PC-9 (cell line): Measurements from ENCODE around the gene TTL. TPM values are rescaled to one million over a fixed set of nuclear protein-coding genes. Genes with fewer than 3 reads are reported as not detected.

Experiments used
- BruUV-seq: library from RNA; stranded (reverse); fragments of 400-500 nt; replicated peaks from 2 replicates; lab custom pipeline; 2021; lab: Mats Ljungman, UMichigan
- CTCF ChIA-PET: fragments of 300-600 bp; sonication (Branson Sonifier 250); formaldehyde crosslinking; loops from one replicate; lab custom pipeline; 2022; ENCODE audit warnings: antibody characterized with exemption; lab: Charles Lee
- POLR2A ChIA-PET: fragments of 300-600 bp; sonication (Branson Sonifier 250); formaldehyde crosslinking; loops from one replicate; lab custom pipeline; 2022; ENCODE audit warnings: antibody characterized with exemption; ENCODE audit not compliant: unreplicated experiment; lab: Charles Lee
- DNase-seq, 2 experiments: peaks; one replicate each; pipeline versions ENCODE4 v3.0.0 to v3.0.0-alpha.2; 2015 to 2022; ENCODE audit warnings: mixed read lengths in 1 of 2
- H2AFZ ChIP-seq: fragments of 200-600 bp; sonication (generic); 2 replicates; pipeline ENCODE4 v1.8.1; 2017; ENCODE audit warnings: antibody characterized with exemption
- H3F3A ChIP-seq: fragments of 200-600 bp; sonication (generic); 2 replicates; pipeline ENCODE4 v1.8.1; 2017; ENCODE audit warnings: antibody characterized with exemption, mild to moderate bottlenecking, low read depth; ENCODE audit not compliant: insufficient read depth
- H3K27ac ChIP-seq: fragments of 200-600 bp; sonication (generic); 2 replicates; pipeline ENCODE4 v1.6.1; 2016; ENCODE audit warnings: mixed run types
- H3K27me3 ChIP-seq: fragments of 200-600 bp; sonication (generic); 2 replicates; pipeline ENCODE4 v1.6.1; 2016; ENCODE audit warnings: low read depth, mixed run types; ENCODE audit not compliant: insufficient read depth
- H3K36me3 ChIP-seq: fragments of 200-600 bp; sonication (generic); 2 replicates; pipeline ENCODE4 v1.6.1; 2016; ENCODE audit warnings: low read depth, mixed run types
- H3K4me1 ChIP-seq: fragments of 200-600 bp; sonication (generic); replicated peaks from 2 replicates; pipeline ENCODE4 v1.6.1; 2016; ENCODE audit warnings: mixed run types; ENCODE audit not compliant: insufficient read depth
- H3K4me2 ChIP-seq: fragments of 200-600 bp; sonication (generic); 2 replicates; pipeline ENCODE4 v1.6.1; 2017; ENCODE audit warnings: mixed run types
- H3K4me3 ChIP-seq: fragments of 200-600 bp; sonication (generic); 2 replicates; pipeline ENCODE4 v1.6.1; 2016; ENCODE audit warnings: mixed run types
- H3K79me2 ChIP-seq: fragments of 200-600 bp; sonication (generic); 2 replicates; pipeline ENCODE4 v1.6.1; 2017; ENCODE audit warnings: low read depth, mixed run types
- H3K9me2 ChIP-seq: fragments of 200-600 bp; sonication (generic); 2 replicates; pipeline ENCODE4 v1.8.1; 2017; ENCODE audit warnings: mild to moderate bottlenecking; ENCODE audit not compliant: insufficient read depth
- H3K9me3 ChIP-seq: fragments of 200-600 bp; sonication (generic); 2 replicates; pipeline ENCODE4 v1.8.1; 2016; ENCODE audit warnings: low read depth; ENCODE audit not compliant: insufficient read depth
- H4K20me1 ChIP-seq: fragments of 200-600 bp; sonication (generic); 2 replicates; pipeline ENCODE4 v1.8.1; 2017; ENCODE audit not compliant: insufficient read depth
- EZH2 ChIP-seq: fragments of 200-600 bp; sonication (generic); IDR thresholded peaks from 2 replicates; pipeline ENCODE4 v1.8.0; 2017; ENCODE audit warnings: antibody characterized with exemption, low read depth
- intact Hi-C: fragments of 100-400 bp; cut with micrococcal nuclease; formaldehyde crosslinking; loops from one replicate; pipeline ENCODE4 v1.10.0; 2022; ENCODE audit not compliant: unreplicated experiment
- total RNA-seq: library from RNA; stranded (reverse); gene quantifications from 2 replicates; pipeline ENCODE4 v1.2.3, GENCODE V29; 2021
- TF ChIP-seq, protein P1 (sequence below): fragments of 200-600 bp; sonication (generic); conservative IDR thresholded peaks from 2 replicates; pipeline ENCODE4 v1.6.1; 2017; ENCODE audit warnings: mixed run types, antibody characterized with exemption, mild to moderate bottlenecking, moderate library complexity

TTL gene
- total RNA-seq, 1 experiment from 2014 or later: 25.4 TPM

DNA sequence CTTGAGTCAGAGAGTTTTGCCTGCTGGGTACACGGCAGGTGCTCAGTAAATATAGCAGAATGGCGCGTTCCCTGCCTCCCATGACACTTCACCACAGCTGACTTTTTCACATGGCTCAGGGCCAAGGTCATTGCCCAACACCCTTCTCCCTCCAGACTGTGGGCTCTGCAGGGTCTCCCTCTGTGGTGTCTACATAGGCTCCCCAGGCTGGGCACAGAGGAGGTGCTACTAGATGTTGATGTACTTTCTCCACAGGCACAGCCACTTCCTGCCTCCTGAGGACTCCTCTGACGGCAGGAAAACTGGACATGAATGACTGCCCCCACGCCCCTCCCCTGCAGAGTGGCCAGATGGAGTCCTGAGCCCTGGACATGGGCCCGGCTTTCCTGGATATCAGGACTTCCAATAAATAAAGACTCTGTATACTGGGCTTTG is 106.7 kb downstream of the TTL start:
- Histone ChIP-seq H3K4me1 (peaks cover 23% of the 10 kb centered on the region), H3K4me3 (no peak overlapping the region), H3K36me3 (no peaks in the 10 kb centered on the region), H3K27me3 (no peaks in the 10 kb centered on the region), H3F3A (peaks cover 40% of the 10 kb centered on the region), H4K20me1 (no peaks in the 10 kb centered on the region), H3K4me2 (no peak overlapping the region), H3K9me3 (no peaks in the 10 kb centered on the region), H2AFZ (no peak overlapping the region), H3K79me2 (peaks cover 13% of the 10 kb centered on the region), H3K9me2 (no peaks in the 10 kb centered on the region), H3K27ac (no peak overlapping the region)
- DNase-seq: no peak
- ChIA-PET CTCF (no interaction called here), POLR2A (no interaction called here)
- intact Hi-C loops: no loop called here
- TF ChIP-seq, protein P1, sequence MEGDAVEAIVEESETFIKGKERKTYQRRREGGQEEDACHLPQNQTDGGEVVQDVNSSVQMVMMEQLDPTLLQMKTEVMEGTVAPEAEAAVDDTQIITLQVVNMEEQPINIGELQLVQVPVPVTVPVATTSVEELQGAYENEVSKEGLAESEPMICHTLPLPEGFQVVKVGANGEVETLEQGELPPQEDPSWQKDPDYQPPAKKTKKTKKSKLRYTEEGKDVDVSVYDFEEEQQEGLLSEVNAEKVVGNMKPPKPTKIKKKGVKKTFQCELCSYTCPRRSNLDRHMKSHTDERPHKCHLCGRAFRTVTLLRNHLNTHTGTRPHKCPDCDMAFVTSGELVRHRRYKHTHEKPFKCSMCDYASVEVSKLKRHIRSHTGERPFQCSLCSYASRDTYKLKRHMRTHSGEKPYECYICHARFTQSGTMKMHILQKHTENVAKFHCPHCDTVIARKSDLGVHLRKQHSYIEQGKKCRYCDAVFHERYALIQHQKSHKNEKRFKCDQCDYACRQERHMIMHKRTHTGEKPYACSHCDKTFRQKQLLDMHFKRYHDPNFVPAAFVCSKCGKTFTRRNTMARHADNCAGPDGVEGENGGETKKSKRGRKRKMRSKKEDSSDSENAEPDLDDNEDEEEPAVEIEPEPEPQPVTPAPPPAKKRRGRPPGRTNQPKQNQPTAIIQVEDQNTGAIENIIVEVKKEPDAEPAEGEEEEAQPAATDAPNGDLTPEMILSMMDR: no peak
- no peak for TF ChIP-seq EZH2
- no TSS peak for BruUV-seq

Other genes starting within 250 kb of the TTL start
- 8.6 and 11.3 TPM in 2 replicates for gene ZC3H8, start 227.1 kb upstream of the TTL start, total RNA-seq
- 9.1 and 10.0 TPM in 2 replicates for gene ZC3H6, start 206.6 kb upstream of the TTL start, total RNA-seq
- gene RGPD8, start 48.5 kb upstream of the TTL start, total RNA-seq: 5.0 and 7.0 TPM in 2 replicates
- 27.7 and 30.0 TPM in 2 replicates for gene POLR1B, start 60.3 kb downstream of the TTL start, total RNA-seq
- 38.4 and 64.3 TPM in 2 replicates for gene CHCHD5, start 102.5 kb downstream of the TTL start, total RNA-seq
- 99.9 and 106 TPM in 2 replicates for gene SLC20A1, start 163.8 kb downstream of the TTL start, total RNA-seq
- 6.1 and 6.5 TPM in 2 replicates for gene NT5DC4, start 238.9 kb downstream of the TTL start, total RNA-seq